DMS 273 (cell line): ENCODE measurements around the gene FBXL7.
A peak's percentile ranks its signal among the peaks of the same experiment; 100 is the strongest.

Experiments
- DNase-seq: peaks from one replicate; lab custom pipeline; 2025; ENCODE audit not compliant: unreplicated experiment; lab: John Stamatoyannopoulos, UW

Gene FBXL7

GRCh38 chr5:15702102-15702501 lies 202.1 kb downstream of the FBXL7 start:
- DNase-seq: no peak

GRCh38 chr5:15703901-15704300 lies 203.9 kb downstream of the FBXL7 start:
- no peak for DNase-seq

- no peak for DNase-seq
These were observed 204.5 kb downstream of the FBXL7 start for GRCh38 chr5:15704397-15704947.

GRCh38 chr5:15707631-15708030 lies 207.7 kb downstream of the FBXL7 start:
- DNase-seq: no peak

GRCh38 chr5:15711892-15712291 lies 211.9 kb downstream of the FBXL7 start:
- no peak for DNase-seq

- DNase-seq: no peak
These were observed 215.6 kb downstream of the FBXL7 start for GRCh38 chr5:15715535-15715934.

GRCh38 chr5:15715967-15716366 lies 216.0 kb downstream of the FBXL7 start:
- no peak for DNase-seq

GRCh38 chr5:15717001-15717400 lies 217.0 kb downstream of the FBXL7 start:
- DNase-seq: no peak

GRCh38 chr5:15718421-15719179 lies 218.6 kb downstream of the FBXL7 start:
- no peak for DNase-seq

- peak; percentile 77 for DNase-seq
These were observed 219.8 kb downstream of the FBXL7 start for GRCh38 chr5:15719784-15720183.

GRCh38 chr5:15720515-15720914 lies 220.5 kb downstream of the FBXL7 start:
- DNase-seq: no peak

- no peak for DNase-seq
These were observed 222.3 kb downstream of the FBXL7 start for GRCh38 chr5:15722305-15722704.

- DNase-seq: no peak
These were observed 227.4 kb downstream of the FBXL7 start for GRCh38 chr5:15727375-15727774.

- no peak for DNase-seq
These were observed 228.8 kb downstream of the FBXL7 start for GRCh38 chr5:15728811-15729210.

- no peak for DNase-seq
These were observed 231.7 kb downstream of the FBXL7 start for GRCh38 chr5:15731699-15732098.

GRCh38 chr5:15734058-15734457 lies 234.1 kb downstream of the FBXL7 start:
- DNase-seq: no peak

GRCh38 chr5:15737036-15737821 lies 237.2 kb downstream of the FBXL7 start:
- peak; percentile 29 for DNase-seq

GRCh38 chr5:15737871-15738664 lies 238.1 kb downstream of the FBXL7 start:
- DNase-seq: peak; percentile 83

- DNase-seq: no peak
These were observed 240.4 kb downstream of the FBXL7 start for GRCh38 chr5:15740383-15740782.

- no peak for DNase-seq
These were observed 241.6 kb downstream of the FBXL7 start for GRCh38 chr5:15741591-15741990.

- no peak for DNase-seq
These were observed 246.9 kb downstream of the FBXL7 start for GRCh38 chr5:15746833-15747232.
